HG02852 (cell line): ENCODE data around the gene SMARCC1.
"Not testable (repeated sequence)": the region's sequence is repeated elsewhere in the genome, so short reads cannot be mapped to it uniquely, and the experiment has no call there.

Experiments used
- ATAC-seq: cut with Tn5 transposase; IDR thresholded peaks from one replicate; pipeline ENCODE4 v1.9.1; 2021; ENCODE audit warnings: mild to moderate bottlenecking, moderate library complexity; ENCODE audit not compliant: unreplicated experiment

Gene SMARCC1

GRCh38 chr3:47772047-47772446, 9.6 kb downstream of the SMARCC1 start:
- no peak for ATAC-seq

DNA sequence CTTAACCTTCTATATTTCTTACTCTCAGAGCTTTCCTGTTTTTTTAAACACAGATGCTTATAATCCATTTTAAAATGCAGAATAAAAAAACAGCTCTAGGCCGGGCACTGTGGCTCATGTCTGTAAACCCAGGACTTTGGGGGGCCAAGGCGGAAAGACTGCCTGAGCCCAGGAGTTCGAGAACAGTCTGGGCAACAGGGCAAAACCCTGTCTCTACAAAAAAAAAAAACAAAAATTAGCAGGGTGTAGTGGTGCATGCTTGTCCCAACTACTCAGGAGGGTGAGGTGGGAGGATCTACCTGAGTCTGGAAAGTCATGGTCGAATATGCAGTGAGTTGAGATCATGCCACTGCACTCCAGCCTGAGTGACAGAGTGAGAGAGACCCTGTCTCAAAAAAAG, 15.5 kb downstream of the SMARCC1 start:
- no peak for ATAC-seq

GRCh38 chr3:47762233-47762632, 19.5 kb downstream of the SMARCC1 start:
- no peak for ATAC-seq

- ATAC-seq, result no peak
Measured at GRCh38 chr3:47761046-47761445, 20.6 kb downstream of the SMARCC1 start.

DNA sequence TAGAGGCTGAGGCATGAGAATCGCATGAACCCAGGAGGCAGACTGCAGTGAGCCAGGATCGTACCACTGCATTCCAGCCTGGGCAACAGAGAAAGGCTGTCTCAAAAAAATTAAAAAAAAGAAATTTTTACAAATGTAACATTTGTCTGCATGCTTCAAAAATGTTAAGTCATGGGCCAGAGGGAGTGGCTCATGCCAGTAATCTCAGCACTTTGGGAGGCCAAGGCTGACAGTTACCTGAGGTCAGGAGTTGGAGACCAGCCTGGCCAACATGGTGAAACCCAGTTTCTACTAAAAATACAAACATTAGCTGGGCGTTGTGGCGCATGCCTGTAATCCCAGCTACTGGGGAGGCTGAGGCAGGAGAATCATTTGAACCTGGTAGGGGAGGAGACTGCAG, 21.5 kb downstream of the SMARCC1 start:
- ATAC-seq, result not testable (repeated sequence)

GRCh38 chr3:47758261-47759025, 23.2 kb downstream of the SMARCC1 start:
- ATAC-seq, result no peak

DNA sequence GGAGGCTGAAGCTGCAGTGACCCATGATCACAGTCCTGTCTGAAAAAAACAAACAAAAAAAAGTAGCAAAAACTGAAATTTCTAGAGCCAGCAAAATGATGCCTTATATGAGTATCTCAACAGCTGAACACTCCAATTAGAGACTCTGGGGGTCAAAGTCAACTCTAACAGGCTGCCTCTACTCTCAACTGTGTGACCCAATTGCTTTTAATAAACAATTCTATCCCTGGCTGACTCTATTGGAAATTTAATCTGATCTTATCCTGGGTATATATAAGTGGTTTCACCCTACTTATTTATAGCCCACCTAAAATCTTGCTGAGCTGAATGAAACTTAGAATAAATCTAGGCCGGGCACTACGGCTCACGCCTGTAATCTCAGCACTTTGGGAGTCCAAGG, 29.0 kb downstream of the SMARCC1 start:
- no peak for ATAC-seq

DNA sequence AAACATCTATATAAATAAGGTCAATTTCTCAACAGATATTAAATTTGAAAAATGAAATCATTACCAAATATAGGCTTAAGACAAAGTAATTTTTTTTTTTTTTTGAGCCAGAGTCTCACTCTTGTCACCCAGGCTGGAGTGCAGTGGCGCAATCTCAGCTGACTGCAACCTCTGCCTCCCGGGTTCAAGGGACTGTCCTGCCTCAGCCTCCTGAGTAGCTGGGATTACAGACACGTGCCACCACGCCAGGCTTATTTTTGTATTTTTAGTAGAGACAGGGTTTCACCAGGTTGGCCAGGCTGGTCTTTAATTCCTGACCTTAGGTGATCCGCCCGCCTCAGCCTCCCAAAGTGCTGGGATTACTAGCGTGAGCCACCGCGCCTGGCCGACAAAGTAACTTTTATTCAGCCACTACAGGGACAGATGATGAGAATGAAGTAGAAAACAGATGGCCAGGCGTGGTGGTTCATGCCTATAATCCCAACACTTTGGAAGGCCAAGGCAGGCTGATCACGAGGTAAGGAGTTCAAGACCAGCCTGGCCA, 30.8 kb downstream of the SMARCC1 start:
- not testable (repeated sequence) for ATAC-seq

DNA sequence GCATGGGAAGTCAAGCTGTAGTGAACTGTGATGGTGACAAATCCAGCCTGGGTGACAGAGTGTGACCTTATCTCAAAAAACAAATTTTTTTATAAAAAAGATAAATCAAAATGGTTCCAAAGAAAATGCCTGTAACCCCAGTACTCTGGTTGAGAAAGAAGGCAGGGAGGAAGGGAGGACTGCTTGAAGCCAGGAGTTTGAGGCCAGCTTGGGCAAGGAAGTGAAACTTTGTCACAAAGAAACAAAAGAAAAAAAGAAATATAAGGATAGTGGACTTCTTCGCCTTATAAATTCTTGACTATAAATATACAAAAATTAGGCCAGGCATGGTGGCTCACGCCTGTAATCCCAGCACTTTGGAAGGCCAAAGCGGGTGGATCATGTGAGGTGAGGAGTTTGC, 34.1 kb downstream of the SMARCC1 start:
- no peak for ATAC-seq

GRCh38 chr3:47746264-47746663, 35.4 kb downstream of the SMARCC1 start:
- ATAC-seq, result no peak

- ATAC-seq, result no peak
Measured at GRCh38 chr3:47743855-47744254, 37.8 kb downstream of the SMARCC1 start.

- ATAC-seq, result not testable (repeated sequence)
Measured at GRCh38 chr3:47743352-47743751, 38.3 kb downstream of the SMARCC1 start.

GRCh38 chr3:47741925-47742324, 39.8 kb downstream of the SMARCC1 start:
- ATAC-seq, result peak; percentile 48

- no peak for ATAC-seq
Measured at GRCh38 chr3:47732143-47732542, 49.5 kb downstream of the SMARCC1 start.

GRCh38 chr3:47731061-47731460, 50.6 kb downstream of the SMARCC1 start:
- no peak for ATAC-seq

DNA sequence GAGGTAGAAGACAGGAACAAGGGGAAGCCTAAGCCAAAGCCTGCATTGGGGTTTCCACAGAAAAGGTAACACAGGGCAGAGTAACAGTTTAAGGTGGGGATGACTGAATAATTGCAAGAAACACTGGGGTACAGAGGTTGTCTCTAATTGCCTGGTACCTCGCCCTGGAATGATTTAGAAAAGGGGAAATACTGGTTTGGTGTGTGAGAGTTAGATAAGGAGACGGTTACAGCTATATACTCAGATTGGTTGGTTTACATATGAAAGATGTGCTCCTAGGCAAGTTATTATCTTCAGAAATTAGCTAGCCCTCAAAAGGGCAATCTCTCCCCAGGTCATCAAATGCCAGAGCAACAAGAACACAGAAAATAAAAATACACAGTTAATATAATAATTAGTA, 58.8 kb downstream of the SMARCC1 start:
- ATAC-seq, result no peak

DNA sequence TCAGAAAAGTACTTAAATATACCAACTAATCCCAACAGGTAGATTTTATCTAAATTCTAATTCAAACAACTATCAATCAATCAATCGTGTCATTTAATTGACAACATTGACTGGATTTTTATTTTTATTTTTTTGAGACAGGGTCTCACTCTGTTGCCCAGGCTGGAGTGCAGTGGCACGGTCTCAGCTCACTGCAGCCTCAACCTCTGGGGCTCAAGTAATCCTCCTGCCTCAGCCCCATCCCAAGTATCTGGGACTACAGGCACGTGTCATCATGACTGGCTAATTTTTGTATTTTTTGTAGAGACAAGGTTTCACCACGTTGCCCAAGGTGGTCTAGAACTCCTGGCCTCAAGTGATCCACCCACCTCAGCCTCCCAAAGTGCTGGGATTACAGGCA, 64.2 kb downstream of the SMARCC1 start:
- not testable (repeated sequence) for ATAC-seq

DNA sequence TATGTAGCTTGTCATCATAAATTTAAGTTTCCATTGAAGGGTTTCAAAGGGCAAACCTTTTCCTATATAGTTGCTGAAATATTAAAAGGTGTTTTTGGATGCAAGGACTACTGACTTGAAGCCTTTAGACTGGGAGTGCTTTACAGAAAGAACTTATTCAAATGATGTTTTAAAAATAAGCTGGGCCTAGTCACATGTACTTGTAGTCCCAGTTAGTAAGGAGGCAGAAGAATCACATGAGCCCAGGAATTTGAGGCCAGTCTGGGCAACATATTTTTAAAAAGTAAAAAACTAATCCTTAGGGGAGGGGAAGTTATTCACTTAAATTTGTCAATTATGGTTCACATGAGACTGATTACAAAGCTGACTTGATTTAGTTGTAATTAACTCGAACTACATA, 65.0 kb downstream of the SMARCC1 start:
- ATAC-seq, result no peak

GRCh38 chr3:47715928-47716327, 65.8 kb downstream of the SMARCC1 start:
- ATAC-seq, result no peak

DNA sequence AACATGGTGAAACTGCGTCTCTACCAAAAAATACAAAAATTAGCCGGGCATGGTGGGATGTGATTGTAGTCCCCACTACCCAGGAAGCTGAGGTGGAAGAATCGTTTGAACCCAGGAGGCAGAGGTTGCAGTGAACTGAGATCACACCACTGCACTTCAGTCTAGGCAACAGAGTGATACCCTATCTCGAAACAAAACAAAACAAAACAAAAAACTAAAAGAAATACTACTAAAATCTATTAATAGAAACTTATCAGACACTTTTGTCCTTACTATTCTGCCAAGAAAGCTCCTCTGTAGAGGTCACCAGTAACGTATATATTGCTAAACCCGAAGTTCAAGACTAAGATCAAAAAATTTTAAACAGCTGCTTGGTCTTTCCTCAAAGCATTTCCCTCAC, 67.1 kb downstream of the SMARCC1 start:
- no peak for ATAC-seq

DNA sequence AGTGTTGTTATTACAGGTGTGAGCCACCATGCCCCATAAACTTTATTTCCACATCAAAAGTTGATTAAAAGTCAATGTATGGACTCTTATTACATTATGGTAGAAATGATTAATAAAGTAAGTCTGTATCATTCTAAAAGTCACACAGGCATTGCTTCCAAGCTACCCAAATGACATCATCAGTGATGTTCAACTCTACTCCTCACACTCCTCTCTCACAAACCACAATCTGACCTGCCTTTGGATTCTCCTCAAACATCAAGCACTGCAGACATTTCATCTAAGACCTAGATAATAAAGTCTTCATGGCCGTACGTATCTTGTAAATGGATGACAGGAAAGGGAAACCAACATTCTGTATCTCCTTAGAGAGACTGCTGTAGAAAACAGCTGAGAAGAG, 68.0 kb downstream of the SMARCC1 start:
- ATAC-seq, result no peak

DNA sequence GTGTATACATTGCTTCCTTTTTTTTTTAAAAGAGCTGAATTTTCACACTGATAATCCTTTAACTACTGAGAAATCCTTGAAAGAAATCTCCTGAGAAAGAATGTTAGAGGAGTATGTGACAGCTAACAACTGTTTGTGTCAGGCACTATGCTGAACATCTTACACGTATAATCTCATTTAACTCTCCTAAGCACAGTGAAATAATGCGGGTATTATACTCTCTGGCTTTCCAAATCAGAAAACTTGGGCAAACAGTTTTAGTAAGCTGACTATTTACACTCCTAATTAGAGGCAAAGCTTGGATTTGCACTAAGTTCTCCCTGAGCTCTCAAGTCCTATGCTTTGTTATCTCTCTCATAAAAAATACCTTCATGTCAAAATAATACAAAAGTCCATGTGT, 69.3 kb downstream of the SMARCC1 start:
- no peak for ATAC-seq

DNA sequence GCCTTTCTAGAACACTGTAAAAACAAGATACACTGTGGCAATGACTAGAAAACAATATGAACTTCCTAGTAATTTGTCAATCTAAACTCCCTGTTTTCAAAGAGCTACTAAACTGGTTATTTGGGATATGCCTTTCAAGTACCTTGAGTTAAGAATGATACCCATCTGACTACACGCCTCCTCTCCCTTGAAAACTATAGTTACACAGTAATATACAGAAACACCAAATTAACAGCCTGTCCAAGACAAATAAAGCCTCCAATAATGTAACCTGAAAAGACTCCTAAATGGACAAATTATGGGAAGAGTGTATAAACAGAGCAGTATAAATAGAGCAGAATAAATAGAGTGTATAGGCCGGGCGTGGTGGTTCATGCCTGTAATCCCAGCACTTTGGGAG, 70.1 kb downstream of the SMARCC1 start:
- ATAC-seq, result no peak
